Activated CD4-positive, alpha-beta T cell treated with anti-CD3 and anti-CD28 coated beads, Interleukin-2, amount 10 ng/mL, durations not matched to agents 24 days and 14 days (primary cell): ENCODE measurements around the gene TIMM21. TPM values are rescaled to one million over a fixed set of nuclear protein-coding genes. Genes with fewer than 3 reads are reported as not detected.

ENCODE experiments used
- DNase-seq: peaks from one replicate; pipeline ENCODE4 v3.0.0; 2022
- H3K27ac Mint-ChIP-seq: one replicate; pipeline ENCODE4 v1.8.0; 2022; ENCODE audit warnings: mild to moderate bottlenecking, mixed read lengths
- H3K27me3 Mint-ChIP-seq: one replicate; pipeline ENCODE4 v1.8.0; 2022; ENCODE audit warnings: mixed read lengths
- H3K36me3 Mint-ChIP-seq: one replicate; pipeline ENCODE4 v1.8.0; 2022; ENCODE audit warnings: low read depth, mild to moderate bottlenecking, mixed read lengths
- H3K4me1 Mint-ChIP-seq: one replicate; pipeline ENCODE4 v1.8.0; 2021; ENCODE audit warnings: mixed read lengths
- H3K4me3 Mint-ChIP-seq: one replicate; pipeline ENCODE4 v1.8.0; 2022; ENCODE audit warnings: mild to moderate bottlenecking, moderate library complexity, mixed read lengths
- H3K9me3 Mint-ChIP-seq: one replicate; pipeline ENCODE4 v1.8.0; 2021; ENCODE audit warnings: mixed read lengths
- intact Hi-C: fragments of 100-400 bp; cut with micrococcal nuclease; formaldehyde crosslinking; loops from one replicate; pipeline ENCODE4 v1.15.1; 2023
- total RNA-seq: library from RNA; stranded (reverse); gene quantifications from 2 replicates; pipeline ENCODE4 v1.2.3, GENCODE V29; 2022

The TIMM21 gene
- total RNA-seq: 61.8 and 71.8 TPM in 2 replicates

- DNase-seq: peak; percentile 99
- Mint-ChIP-seq H3K27me3 (peaks cover 5% of the 10 kb centered on the region), H3K4me3 (peak within 1 kb of the TSS; percentile 98), H3K4me1 (peaks cover 50% of the 10 kb centered on the region), H3K36me3 (peaks cover 22% of the 10 kb centered on the region), H3K9me3 (no peaks in the 10 kb centered on the region), H3K27ac (peak within 1 kb of the TSS; percentile 97)
- intact Hi-C loops: loop anchor here (1.0 to 10.0 kb wide), 8 partner anchors 8 to 1067 kb away; partner anchors contain the start of genes TSHZ1 and ZNF407
Observed at GRCh38 chr18:74147779-74148542, at the start of gene TIMM21, which contains the start of gene FBXO15. TIMM21 (plus strand) TSS chr18:74148523; CDS start chr18:74148809, 286 bp downstream. FBXO15 (minus strand) TSS chr18:74147834; CDS start chr18:74147785, 49 bp downstream.

- Mint-ChIP-seq H3K27me3 (peaks cover 3% of the 10 kb centered on the region), H3K4me3 (no peak overlapping the region), H3K36me3 (peaks cover 5% of the 10 kb centered on the region), H3K9me3 (peaks cover 24% of the 10 kb centered on the region), H3K27ac (no peak overlapping the region), H3K4me1 (peaks cover 16% of the 10 kb centered on the region)
- no peak for DNase-seq
- intact Hi-C loops: no loop called here
Observed at GRCh38 chr18:74108460-74108859, 39.9 kb upstream of the TIMM21 start.

GRCh38 chr18:74110149-74110548, 38.2 kb upstream of the TIMM21 start:
- DNase-seq: no peak
- no peak overlapping the region for H3K27ac Mint-ChIP-seq
- H3K36me3 Mint-ChIP-seq: peaks cover 5% of the 10 kb centered on the region
- H3K27me3 Mint-ChIP-seq: no peaks in the 10 kb centered on the region
- H3K9me3 Mint-ChIP-seq: peaks cover 19% of the 10 kb centered on the region
- intact Hi-C loops: no loop called here
- H3K4me3 Mint-ChIP-seq: no peak overlapping the region
- H3K4me1 Mint-ChIP-seq: peaks cover 19% of the 10 kb centered on the region

DNA sequence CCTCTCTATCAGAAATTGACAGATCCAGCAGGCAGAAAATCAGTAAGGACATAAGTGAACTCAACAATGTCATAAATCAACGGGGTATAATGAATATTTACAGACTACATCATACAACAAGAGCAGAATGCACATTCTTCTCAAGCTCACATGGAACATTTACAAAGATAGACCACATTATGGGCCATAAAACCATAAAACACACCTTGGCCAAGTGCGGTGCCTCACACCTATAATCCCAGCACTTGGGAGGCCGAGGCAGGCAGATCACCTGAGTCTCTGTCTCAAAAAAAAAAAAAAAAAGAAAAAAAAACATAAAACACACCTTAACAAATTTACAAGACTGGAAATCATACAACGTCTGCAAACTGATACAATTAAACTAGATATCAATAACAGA, 37.3 kb upstream of the TIMM21 start:
- H3K27me3 Mint-ChIP-seq: no peaks in the 10 kb centered on the region
- no peak overlapping the region for H3K4me3 Mint-ChIP-seq
- peaks cover 19% of the 10 kb centered on the region for H3K9me3 Mint-ChIP-seq
- intact Hi-C loops: no loop called here
- peaks cover 19% of the 10 kb centered on the region for H3K4me1 Mint-ChIP-seq
- peaks cover 5% of the 10 kb centered on the region for H3K36me3 Mint-ChIP-seq
- no peak overlapping the region for H3K27ac Mint-ChIP-seq
- DNase-seq: no peak

DNA sequence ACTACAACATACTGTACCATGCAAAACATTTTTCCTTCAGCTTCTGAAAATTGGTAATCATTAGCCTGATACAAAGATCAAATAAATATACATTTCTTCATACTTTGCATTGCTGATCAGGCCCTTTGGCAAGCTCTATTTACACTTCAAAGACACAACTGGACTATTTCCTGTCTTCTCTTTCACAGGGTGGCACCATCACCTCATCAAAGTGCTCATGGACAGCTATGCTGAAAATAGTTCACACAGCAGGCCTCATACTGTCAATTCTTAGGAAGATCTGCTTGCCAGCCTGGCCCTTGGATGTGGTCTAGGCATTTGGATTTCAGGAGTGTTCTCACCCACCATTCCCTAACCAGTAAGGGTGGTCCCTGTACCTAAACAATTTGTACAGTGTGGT, 34.6 kb upstream of the TIMM21 start:
- Mint-ChIP-seq H3K4me3 (no peak overlapping the region), H3K4me1 (peaks cover 10% of the 10 kb centered on the region), H3K36me3 (peaks cover 3% of the 10 kb centered on the region), H3K9me3 (peaks cover 17% of the 10 kb centered on the region), H3K27ac (no peak overlapping the region), H3K27me3 (no peaks in the 10 kb centered on the region)
- DNase-seq: no peak
- intact Hi-C loops: no loop called here

DNA sequence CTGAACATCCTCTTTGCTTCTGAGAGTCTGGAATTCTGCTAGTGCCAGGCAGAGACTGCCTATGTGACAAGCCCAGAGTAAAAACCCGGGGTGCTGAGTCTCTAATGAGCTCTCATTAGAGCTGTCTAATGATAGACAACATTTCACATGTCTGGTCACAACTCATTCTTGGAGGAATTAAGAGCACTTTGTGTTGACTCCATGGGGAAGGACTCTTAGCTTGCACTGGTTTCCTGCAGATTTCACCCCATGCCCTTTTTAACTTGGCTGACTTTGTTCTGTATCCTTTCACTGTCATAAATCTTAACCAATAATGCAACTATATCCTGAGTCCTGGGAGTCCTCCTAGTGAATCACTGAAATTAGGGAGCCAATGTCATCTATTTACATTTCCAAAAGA, 34.2 kb upstream of the TIMM21 start:
- Mint-ChIP-seq H3K27me3 (no peaks in the 10 kb centered on the region), H3K9me3 (peaks cover 13% of the 10 kb centered on the region), H3K27ac (no peak overlapping the region), H3K36me3 (peaks cover under 1% of the 10 kb centered on the region), H3K4me3 (no peak overlapping the region), H3K4me1 (peaks cover 10% of the 10 kb centered on the region)
- no peak for DNase-seq
- intact Hi-C loops: no loop called here

DNA sequence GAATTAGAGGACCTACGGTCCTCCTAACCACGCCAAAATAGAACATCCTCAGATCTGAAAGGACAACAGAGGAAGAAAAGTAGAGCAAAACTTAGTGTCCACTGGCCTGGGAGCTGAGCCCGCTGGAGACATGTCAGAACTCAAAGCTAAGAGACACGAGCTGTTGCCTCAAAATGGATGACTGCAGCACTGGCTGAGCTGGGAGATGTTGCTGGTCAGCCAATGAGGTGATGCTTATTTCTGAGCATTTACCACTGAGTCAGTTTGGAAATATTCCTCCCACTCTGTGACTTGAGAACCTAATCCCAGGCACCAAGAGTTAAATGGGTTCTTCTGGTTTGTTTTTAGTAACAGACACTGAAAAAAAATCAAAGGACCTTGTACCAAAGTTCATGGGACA, 33.3 kb upstream of the TIMM21 start:
- Mint-ChIP-seq H3K27me3 (no peaks in the 10 kb centered on the region), H3K4me3 (no peak overlapping the region), H3K27ac (no peak overlapping the region), H3K4me1 (peaks cover 8% of the 10 kb centered on the region), H3K36me3 (no peaks in the 10 kb centered on the region), H3K9me3 (peaks cover 12% of the 10 kb centered on the region)
- DNase-seq: no peak
- intact Hi-C loops: loop anchor here (5.0 kb wide), 1 partner anchor 223 kb away; no protein-coding TSS in a partner anchor

DNA sequence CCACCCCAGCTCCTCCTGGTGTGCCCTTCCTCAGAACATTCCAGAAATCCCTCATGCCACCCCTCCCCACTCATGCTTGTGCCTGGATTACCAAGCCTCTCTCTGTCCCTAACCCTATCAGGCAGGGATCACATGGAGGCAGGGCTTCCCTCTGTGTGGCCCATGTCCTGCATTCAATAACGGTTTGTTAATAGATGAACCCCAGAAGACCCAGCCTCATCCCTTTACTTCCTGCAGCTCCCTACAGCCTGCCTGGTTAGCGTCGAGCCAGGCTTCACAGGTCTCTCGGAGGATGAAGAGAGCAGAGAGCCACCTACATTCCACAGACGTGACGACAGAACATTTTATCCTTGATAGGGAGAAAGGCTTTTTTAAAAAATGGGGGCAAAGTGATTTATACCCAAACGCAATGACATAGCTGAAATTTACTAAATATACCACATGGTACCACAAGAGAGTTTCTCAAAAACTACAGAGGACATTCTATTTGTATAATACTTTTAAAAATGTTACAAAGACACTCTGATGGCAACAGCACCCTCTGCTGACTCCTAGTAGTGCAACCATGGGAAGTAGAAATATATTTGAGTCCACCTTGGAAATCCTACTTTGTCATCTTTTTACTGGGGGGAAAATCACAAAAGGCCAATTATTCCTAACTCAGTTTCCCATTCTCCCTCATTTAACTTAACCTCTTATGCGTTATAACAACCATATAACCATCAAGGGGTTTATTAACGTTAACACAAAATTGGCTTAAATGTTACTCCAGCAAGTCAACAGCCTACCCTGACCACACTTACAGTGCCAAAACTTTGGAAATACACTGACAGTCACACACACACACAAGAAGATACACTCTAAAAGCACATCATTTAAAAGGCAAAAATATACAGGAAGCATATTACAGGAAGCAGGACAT, 31.4 kb upstream of the TIMM21 start:
- H3K27ac Mint-ChIP-seq: no peak overlapping the region
- peak; percentile 79 for DNase-seq
- peaks cover 4% of the 10 kb centered on the region for H3K9me3 Mint-ChIP-seq
- no peaks in the 10 kb centered on the region for H3K36me3 Mint-ChIP-seq
- no peak overlapping the region for H3K4me3 Mint-ChIP-seq
- H3K27me3 Mint-ChIP-seq: peaks cover 1% of the 10 kb centered on the region
- H3K4me1 Mint-ChIP-seq: peaks cover 12% of the 10 kb centered on the region
- intact Hi-C loops: loop anchor here (1.0 to 5.0 kb wide), 3 partner anchors 35 to 225 kb away; no protein-coding TSS in a partner anchor

DNA sequence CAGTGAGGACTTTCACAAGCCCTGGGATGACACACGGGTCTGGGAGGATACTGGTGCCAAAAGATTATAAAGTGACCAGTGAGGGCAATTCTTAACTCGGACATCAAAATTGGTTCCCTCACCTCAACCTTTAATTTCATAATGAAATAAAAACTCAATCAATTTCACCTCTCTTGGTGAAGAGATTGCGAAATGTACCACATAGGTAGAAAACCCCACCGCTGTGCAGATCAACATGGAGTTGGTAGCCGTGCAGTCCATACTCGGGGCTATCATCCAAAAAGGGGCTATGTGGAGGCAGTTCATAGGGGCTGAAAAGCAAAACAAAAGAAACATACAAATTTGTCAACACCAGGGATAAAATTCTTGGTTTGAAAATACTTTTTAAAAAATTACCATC, 25.1 kb upstream of the TIMM21 start:
- peaks cover 9% of the 10 kb centered on the region for H3K4me1 Mint-ChIP-seq
- intact Hi-C loops: no loop called here
- H3K9me3 Mint-ChIP-seq: no peaks in the 10 kb centered on the region

GRCh38 chr18:74124642-74125041, 23.7 kb upstream of the TIMM21 start:
- no peak for DNase-seq
- Mint-ChIP-seq H3K4me1 (peaks cover 9% of the 10 kb centered on the region), H3K36me3 (no peaks in the 10 kb centered on the region), H3K4me3 (no peak overlapping the region), H3K9me3 (no peaks in the 10 kb centered on the region), H3K27ac (no peak overlapping the region), H3K27me3 (peaks cover 5% of the 10 kb centered on the region)
- intact Hi-C loops: no loop called here

More for the DNA sequence above, 25.1 kb upstream of the TIMM21 start:
- Mint-ChIP-seq H3K27ac (no peak overlapping the region), H3K4me3 (no peak overlapping the region), H3K27me3 (peaks cover 5% of the 10 kb centered on the region), H3K36me3 (no peaks in the 10 kb centered on the region)
- no peak for DNase-seq

DNA sequence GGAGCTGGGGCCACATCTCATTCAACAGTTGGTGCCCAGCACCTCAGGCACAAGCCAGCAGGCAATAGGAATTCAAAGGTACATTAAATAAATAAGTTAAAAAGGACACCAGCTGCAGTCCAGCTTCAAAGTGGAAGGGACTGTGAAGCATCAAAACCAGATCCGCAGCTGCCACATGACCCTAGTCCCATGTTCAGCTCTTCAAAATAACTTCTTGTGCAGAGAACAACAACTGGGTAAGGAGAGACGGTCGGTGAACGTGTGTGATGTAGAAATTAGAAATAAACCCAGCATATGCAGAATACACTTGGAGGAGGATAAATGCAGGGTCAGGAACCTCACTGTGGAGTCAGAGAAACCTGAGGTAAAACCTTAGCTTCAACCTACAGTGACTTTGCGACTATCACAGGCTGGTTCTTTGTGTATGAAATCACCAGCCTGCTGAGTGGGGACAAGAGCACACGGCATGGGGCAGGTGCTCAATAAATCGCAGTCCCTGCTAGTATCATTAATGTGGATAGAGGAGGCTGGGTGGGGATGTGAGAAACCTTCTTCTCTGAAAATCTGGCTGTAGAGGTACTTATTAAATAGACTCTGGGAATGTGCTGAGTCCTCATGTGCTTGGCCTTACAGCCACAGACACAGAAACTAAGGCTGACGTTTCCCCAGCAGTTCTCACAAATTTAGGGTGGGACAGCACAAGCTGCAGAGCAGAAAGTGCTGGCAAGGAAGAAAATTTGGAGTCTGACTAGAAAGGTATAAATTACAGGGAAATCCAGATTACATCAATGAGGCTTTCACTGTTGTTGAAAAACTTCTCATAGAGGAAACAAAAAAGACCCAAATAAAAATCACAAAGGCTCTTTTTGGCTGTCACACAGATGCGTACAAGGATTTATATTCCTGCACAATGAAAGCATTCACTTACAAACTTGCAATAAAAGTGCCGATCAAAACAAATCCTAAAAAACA, 21.4 kb upstream of the TIMM21 start:
- H3K4me3 Mint-ChIP-seq: no peak overlapping the region
- H3K9me3 Mint-ChIP-seq: no peaks in the 10 kb centered on the region
- no peak for DNase-seq
- intact Hi-C loops: no loop called here
- peaks cover 3% of the 10 kb centered on the region for H3K27me3 Mint-ChIP-seq
- H3K36me3 Mint-ChIP-seq: no peaks in the 10 kb centered on the region
- no peak overlapping the region for H3K27ac Mint-ChIP-seq
- peaks cover 3% of the 10 kb centered on the region for H3K4me1 Mint-ChIP-seq

- no peak overlapping the region for H3K27ac Mint-ChIP-seq
- H3K27me3 Mint-ChIP-seq: peaks cover 2% of the 10 kb centered on the region
- no peak for DNase-seq
- intact Hi-C loops: no loop called here
- H3K4me3 Mint-ChIP-seq: no peak overlapping the region
- no peaks in the 10 kb centered on the region for H3K9me3 Mint-ChIP-seq
- no peaks in the 10 kb centered on the region for H3K36me3 Mint-ChIP-seq
- peaks cover 3% of the 10 kb centered on the region for H3K4me1 Mint-ChIP-seq
Observed at GRCh38 chr18:74128159-74128558, 20.2 kb upstream of the TIMM21 start.

- no peaks in the 10 kb centered on the region for H3K9me3 Mint-ChIP-seq
- peak; percentile 21 for DNase-seq
- H3K36me3 Mint-ChIP-seq: no peaks in the 10 kb centered on the region
- H3K27me3 Mint-ChIP-seq: no peaks in the 10 kb centered on the region
- no peak overlapping the region for H3K27ac Mint-ChIP-seq
- no peak overlapping the region for H3K4me3 Mint-ChIP-seq
- H3K4me1 Mint-ChIP-seq: peaks cover 3% of the 10 kb centered on the region
- intact Hi-C loops: no loop called here
Observed at GRCh38 chr18:74131124-74131523, 17.2 kb upstream of the TIMM21 start.
